Lung (tissue), 12 donors: ENCODE measurements around the gene C9orf78. TPM values are rescaled to one million over a fixed set of nuclear protein-coding genes. Genes with fewer than 3 reads are reported as not detected.

ENCODE experiments used
- ATAC-seq: fragments of 200-7000 bp; cut with Tn5 transposase; one replicate; pipeline ENCODE4 v1.9.1; 2020; ENCODE audit warnings: moderate number of reproducible peaks; ENCODE audit not compliant: insufficient read depth, low FRiP score
- DNase-seq, 3 donors: peaks; one replicate each; pipeline ENCODE4 v3.0.0-alpha.2; 2013 to 2017
- H3K27ac ChIP-seq, 2 donors: one replicate each; pipeline ENCODE4 v1.5.1; 2013; ENCODE audit warnings: mild to moderate bottlenecking in 2 of 2, moderate library complexity in 2 of 2, control low read depth in 1 of 2, inconsistent platforms in 1 of 2, low read depth in 1 of 2, low read length in 1 of 2
- H3K27me3 ChIP-seq, 3 donors: one replicate each; pipeline ENCODE4 v1.5.1; 2013; ENCODE audit warnings: low read length in 2 of 3; ENCODE audit not compliant: control insufficient read depth in 3 of 3, insufficient read depth in 3 of 3
- H3K36me3 ChIP-seq, 4 donors: one replicate each; pipeline ENCODE4 v1.5.1; 2013; ENCODE audit warnings: low read length in 4 of 4, mild to moderate bottlenecking in 1 of 4, moderate library complexity in 1 of 4; ENCODE audit not compliant: control insufficient read depth in 4 of 4, insufficient read depth in 4 of 4
- H3K4me1 ChIP-seq, 5 donors: one replicate each; pipeline ENCODE4 v1.5.1; 2013; ENCODE audit warnings: low read length in 5 of 5, mild to moderate bottlenecking in 2 of 5, moderate library complexity in 1 of 5; ENCODE audit not compliant: control insufficient read depth in 5 of 5, insufficient read depth in 5 of 5
- H3K4me3 ChIP-seq: one replicate; pipeline ENCODE4 v1.5.1; 2013; ENCODE audit warnings: mild to moderate bottlenecking, control low read depth, moderate library complexity
- H3K9ac ChIP-seq, 2 donors: one replicate each; pipeline ENCODE4 v1.5.1; 2013; ENCODE audit warnings: low read length in 2 of 2, control low read depth in 1 of 2; ENCODE audit not compliant: insufficient read depth in 1 of 2
- H3K9me3 ChIP-seq, 4 donors: one replicate each; pipeline ENCODE4 v1.5.1; 2013; ENCODE audit warnings: low read length in 3 of 4, mild to moderate bottlenecking in 1 of 4, moderate library complexity in 1 of 4; ENCODE audit not compliant: control insufficient read depth in 4 of 4, insufficient read depth in 3 of 4
- CTCF ChIP-seq: IDR thresholded peaks from 2 replicates; pipeline ENCODE4 v1.5.1; 2012; ENCODE audit warnings: mild to moderate bottlenecking; ENCODE audit errors: control extremely low read depth, extremely low read depth
- WGBS, 2 donors: extraction: QIAGEN DNeasy Blood & Tissue Kit; methylation state at CpG; one replicate each; pipeline ENCODE4 v1.1.7; 2013; 5-methylcytosine and 5-hydroxymethylcytosine counted together
- polyA plus RNA-seq, 2 donors: library from polyadenylated mRNA; stranded (reverse); fragments of 200-250 nt; gene quantifications; one replicate each; pipeline ENCODE4 v1.2.1, GENCODE V29; 2013
- total RNA-seq, 2 donors: library from RNA; depleted of rRNA in 1 of 2; stranded (reverse); fragments of >200 nt in 1 of 2; gene quantifications; one replicate each; pipeline ENCODE4 v1.2.1, GENCODE V29; 2014 to 2021
- donor health status: control.
- donor health status: control.
- donor health status: Bipolar disorder and iron deficiency.
- donor health status: healthy.
- donor health status: DM: yes; HTN: yes; CAD: no.

Gene C9orf78
- total and polyA plus RNA-seq, 4 donors = 28.3 to 57.9 (median 35.7) TPM

GRCh38 chr9:129806061-129806460, 29.0 kb downstream of the C9orf78 start:
- TF ChIP-seq CTCF = no peak
- Histone ChIP-seq H3K27me3 (no peaks in the 10 kb centered on the region), H3K9me3 (no peaks in the 10 kb centered on the region), H3K36me3 (peaks cover 3 to 17% (median 11%) of the 10 kb centered on the region in 4 donors), H3K9ac (no peak overlapping the region), H3K4me3 (no peak overlapping the region), H3K4me1 (peaks cover 0 to 8% (median 3%) of the 10 kb centered on the region in 5 donors), H3K27ac (no peak overlapping the region)
- ATAC-seq (no peak), DNase-seq (no peak)
- WGBS, 2 donors = 27 to 53% methylated on average over 4 of the region's 4 CpGs

GRCh38 chr9:129803676-129804060, 31.4 kb downstream of the C9orf78 start:
- Histone ChIP-seq H3K4me1 (peaks cover 0 to 8% (median 3%) of the 10 kb centered on the region in 5 donors), H3K27me3 (no peaks in the 10 kb centered on the region), H3K9ac (peak overlapping the region in 1 of 2 donors; percentile 70), H3K36me3 (peaks cover 0 to 12% (median 4%) of the 10 kb centered on the region in 4 donors), H3K9me3 (no peaks in the 10 kb centered on the region), H3K4me3 (peak overlapping the region; percentile 90), H3K27ac (peak overlapping the region in 1 of 2 donors; percentile 88)
- TF ChIP-seq CTCF = no peak
- DNase-seq (no peak), ATAC-seq (no peak)
- WGBS, 2 donors = 2% methylated on average over 14 of the region's 14 CpGs

- no peak for TF ChIP-seq CTCF
- WGBS, 2 donors = 0% methylated on average over 74 to 93 of the region's 93 CpGs
Observed at GRCh38 chr9:129802833-129803675, 32.0 kb downstream of the C9orf78 start, which contains the start of gene TOR1B. Gene TOR1B (plus strand): TSS chr9:129803184. CDS start chr9:129803213, 29 bp downstream.

More at GRCh38 chr9:129802833-129803675, 32.0 kb downstream of the C9orf78 start, which contains the start of gene TOR1B:
- H3K36me3 ChIP-seq = peaks cover 0 to 12% (median 4%) of the 10 kb centered on the region in 4 donors
- peak within 1 kb of the TSS in 1 of 2 donors; percentile 70 for H3K9ac ChIP-seq
- ATAC-seq (peak; percentile 96), DNase-seq (peak; percentile 96 to 97 (median 97))
- peak within 1 kb of the TSS; percentile 90 for H3K4me3 ChIP-seq
- H3K4me1 ChIP-seq = peaks cover 0 to 8% (median 3%) of the 10 kb centered on the region in 5 donors
- no peaks in the 10 kb centered on the region for H3K27me3 ChIP-seq
- H3K9me3 ChIP-seq = no peaks in the 10 kb centered on the region
- peak within 1 kb of the TSS; percentile 88 to 90 for H3K27ac ChIP-seq
